PFSK-1 (cell line): ENCODE results near the gene RAMACL.

ENCODE experiments used
- FOXP2 ChIP-seq: optimal IDR thresholded peaks from 2 replicates; pipeline ENCODE3; 2011; ENCODE audit warnings: borderline replicate concordance, control low read depth, inconsistent platforms; ENCODE audit not compliant: insufficient read depth; ENCODE audit errors: extremely low read length, extremely low read depth
- POLR2AphosphoS5 ChIP-seq: IDR thresholded peaks from 2 replicates; pipeline ENCODE4 v1.6.1; 2012; ENCODE audit warnings: low read depth, mild to moderate bottlenecking, control low read depth, low read length, moderate library complexity
- TF ChIP-seq, protein P1 (sequence below), 2 experiments: IDR thresholded peaks; 2 replicates each; pipeline versions ENCODE4 v1.6.1 to v1.8.0; 2011 to 2012; ENCODE audit warnings: low read depth in 2 of 2, low read length in 2 of 2, control low read depth in 1 of 2, inconsistent platforms in 1 of 2, mild to moderate bottlenecking in 1 of 2, moderate library complexity in 1 of 2; ENCODE audit not compliant: insufficient read depth in 1 of 2

DNA sequence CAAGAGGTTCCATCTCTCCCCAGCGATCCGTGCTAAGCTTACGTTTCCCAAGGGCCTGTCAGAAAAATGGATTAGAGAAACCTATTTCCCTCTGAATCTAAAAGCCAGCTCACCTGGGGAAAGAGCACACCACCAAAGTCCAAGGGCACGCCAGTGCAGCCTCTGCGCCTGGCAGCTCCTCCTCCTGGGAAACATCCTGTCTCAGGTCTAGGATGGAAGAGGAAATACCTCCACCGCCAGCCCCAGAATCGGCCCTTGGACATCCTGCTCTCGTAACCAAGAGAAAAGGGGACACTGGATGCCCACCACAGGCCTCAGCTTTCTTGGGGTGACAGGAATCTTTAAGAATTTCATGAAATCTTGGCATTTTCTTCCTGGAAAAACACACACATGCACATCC lies 18.7 kb downstream of the RAMACL start:
- TF ChIP-seq POLR2AphosphoS5 (no peak), FOXP2 (no peak)
- TF ChIP-seq, protein P1, sequence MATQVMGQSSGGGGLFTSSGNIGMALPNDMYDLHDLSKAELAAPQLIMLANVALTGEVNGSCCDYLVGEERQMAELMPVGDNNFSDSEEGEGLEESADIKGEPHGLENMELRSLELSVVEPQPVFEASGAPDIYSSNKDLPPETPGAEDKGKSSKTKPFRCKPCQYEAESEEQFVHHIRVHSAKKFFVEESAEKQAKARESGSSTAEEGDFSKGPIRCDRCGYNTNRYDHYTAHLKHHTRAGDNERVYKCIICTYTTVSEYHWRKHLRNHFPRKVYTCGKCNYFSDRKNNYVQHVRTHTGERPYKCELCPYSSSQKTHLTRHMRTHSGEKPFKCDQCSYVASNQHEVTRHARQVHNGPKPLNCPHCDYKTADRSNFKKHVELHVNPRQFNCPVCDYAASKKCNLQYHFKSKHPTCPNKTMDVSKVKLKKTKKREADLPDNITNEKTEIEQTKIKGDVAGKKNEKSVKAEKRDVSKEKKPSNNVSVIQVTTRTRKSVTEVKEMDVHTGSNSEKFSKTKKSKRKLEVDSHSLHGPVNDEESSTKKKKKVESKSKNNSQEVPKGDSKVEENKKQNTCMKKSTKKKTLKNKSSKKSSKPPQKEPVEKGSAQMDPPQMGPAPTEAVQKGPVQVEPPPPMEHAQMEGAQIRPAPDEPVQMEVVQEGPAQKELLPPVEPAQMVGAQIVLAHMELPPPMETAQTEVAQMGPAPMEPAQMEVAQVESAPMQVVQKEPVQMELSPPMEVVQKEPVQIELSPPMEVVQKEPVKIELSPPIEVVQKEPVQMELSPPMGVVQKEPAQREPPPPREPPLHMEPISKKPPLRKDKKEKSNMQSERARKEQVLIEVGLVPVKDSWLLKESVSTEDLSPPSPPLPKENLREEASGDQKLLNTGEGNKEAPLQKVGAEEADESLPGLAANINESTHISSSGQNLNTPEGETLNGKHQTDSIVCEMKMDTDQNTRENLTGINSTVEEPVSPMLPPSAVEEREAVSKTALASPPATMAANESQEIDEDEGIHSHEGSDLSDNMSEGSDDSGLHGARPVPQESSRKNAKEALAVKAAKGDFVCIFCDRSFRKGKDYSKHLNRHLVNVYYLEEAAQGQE (IDR thresholded peaks at IDR 0.05; ENCODE audit: insufficient read depth in 1 of 2, low read depth in 2 of 2, low read length in 2 of 2): no peak
